Stimulated activated CD4-positive, alpha-beta T cell treated with anti-CD3 and anti-CD28 coated beads, Interleukin-2, amount 100 ng/mL, for 24 hours (primary cell): Measurements from ENCODE around the gene UNK.
"Not testable (repeated sequence)": the region's sequence is repeated elsewhere in the genome, so short reads cannot be mapped to it uniquely, and the experiment has no call there.

ENCODE experiments used
- DNase-seq, 2 donors: peaks; one replicate each; pipeline ENCODE4 v3.0.0-alpha.2; 2020

UNK gene

DNA sequence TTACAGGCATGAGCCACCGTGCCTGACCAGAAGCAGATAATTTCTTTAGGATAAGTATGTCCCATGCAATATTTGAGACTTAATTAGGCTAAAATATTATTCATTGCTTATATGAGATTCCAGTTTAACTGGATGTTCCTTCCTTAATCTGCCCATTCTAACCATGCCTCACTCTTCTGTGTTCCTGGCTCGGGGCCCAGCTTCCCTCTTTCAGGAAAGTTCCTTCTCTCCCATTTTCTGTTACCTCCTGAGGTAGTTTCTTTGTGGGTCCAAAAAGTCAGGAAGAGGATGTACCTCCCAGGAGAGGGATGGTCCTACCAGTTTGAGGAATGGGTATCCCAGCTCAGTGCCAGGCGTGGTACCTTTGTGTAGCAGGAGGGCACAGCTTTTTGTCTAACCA is 23.3 kb downstream of the UNK start:
- no peak for DNase-seq

DNA sequence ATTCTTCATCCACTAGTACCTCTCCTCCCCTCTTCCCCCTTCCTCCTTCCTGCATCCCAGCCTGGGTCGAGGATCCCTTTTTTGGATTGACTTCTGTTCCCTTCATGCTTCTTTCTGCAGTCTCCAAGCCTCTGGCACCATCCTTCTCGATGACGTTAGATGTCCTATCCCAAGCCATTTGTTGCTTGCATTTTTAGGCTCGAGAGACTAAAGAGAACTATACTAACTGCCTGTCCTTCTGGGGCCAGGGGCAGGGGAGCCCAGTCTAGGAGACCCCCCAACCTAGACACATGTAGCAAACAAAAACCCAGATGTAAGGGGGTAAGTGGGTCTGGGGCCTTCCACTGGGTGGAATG is 23.9 kb downstream of the UNK start:
- DNase-seq = no peak

DNA sequence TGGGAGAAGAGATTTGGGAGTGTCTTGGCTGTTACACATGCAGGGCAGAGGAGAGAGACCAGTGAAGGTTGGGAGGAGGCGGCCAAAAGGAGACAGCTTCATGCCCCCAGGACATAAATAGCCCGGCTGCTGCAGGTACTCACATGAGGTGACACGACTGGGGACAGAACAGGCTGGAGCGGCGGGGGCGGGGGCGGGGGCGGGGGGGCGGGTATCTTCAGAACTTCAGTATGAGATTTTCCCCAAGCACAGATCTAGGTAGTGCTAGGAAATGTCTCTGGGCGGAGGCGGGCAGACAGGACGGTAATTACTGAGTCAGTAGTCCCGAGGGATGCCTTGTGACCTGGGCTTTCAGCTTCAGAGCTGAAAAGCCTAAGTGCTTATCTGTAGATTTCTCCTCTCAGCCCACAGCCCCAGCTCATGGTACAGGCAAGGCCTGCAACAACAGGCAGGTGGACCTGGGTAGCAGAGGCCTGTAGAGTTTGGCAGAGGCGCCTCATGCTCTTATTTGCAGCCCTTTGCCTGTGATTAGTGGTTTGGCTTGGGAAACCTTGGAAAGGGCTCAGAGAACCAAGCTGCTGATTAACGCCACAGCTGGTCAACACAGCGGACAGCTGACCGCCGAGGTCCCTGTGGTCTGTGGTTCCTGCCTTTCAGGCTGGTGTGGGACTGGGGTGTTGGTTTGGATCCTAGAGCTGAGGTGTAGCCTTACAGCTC is 24.5 kb downstream of the UNK start:
- DNase-seq = no peak

DNA sequence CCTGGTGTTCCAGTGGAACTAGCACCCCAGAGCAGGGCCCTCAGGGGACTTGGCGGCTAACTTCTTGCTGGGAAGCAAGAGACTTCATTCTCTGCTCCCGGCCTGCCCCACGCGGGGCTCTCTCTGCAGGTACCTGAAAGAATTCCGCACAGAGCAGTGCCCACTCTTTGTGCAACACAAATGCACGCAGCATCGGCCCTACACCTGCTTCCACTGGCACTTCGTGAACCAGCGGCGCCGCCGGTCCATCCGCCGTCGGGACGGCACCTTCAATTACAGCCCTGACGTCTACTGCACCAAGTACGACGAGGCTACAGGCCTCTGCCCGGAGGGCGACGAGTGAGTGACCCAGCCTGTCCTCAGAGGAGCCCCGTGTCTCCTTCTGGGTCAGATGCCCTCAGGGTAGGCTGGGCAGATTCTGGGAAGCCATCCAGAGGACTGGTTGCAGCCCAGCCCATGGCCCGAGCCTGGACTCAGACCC is 25.1 kb downstream of the UNK start:
- DNase-seq = no peak

DNA sequence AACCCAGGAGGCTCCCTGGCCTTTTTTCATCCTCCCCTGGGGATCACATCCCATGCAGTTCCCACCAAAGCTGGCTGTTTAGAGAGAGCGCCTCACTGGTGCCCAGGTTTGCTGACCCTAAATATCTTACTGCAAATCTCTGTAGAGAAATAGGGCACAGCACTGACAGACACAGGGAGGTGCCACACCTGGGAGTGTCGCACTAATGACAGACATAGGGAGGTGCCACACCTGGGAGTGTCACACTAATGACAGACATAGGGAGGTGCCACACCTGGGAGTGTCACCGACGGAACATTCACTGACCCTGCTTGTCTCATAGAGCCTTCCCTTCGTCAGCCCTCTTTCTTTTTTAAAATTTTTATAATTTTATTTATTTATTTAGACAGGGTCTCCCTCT is 25.6 kb downstream of the UNK start:
- DNase-seq = no peak

DNA sequence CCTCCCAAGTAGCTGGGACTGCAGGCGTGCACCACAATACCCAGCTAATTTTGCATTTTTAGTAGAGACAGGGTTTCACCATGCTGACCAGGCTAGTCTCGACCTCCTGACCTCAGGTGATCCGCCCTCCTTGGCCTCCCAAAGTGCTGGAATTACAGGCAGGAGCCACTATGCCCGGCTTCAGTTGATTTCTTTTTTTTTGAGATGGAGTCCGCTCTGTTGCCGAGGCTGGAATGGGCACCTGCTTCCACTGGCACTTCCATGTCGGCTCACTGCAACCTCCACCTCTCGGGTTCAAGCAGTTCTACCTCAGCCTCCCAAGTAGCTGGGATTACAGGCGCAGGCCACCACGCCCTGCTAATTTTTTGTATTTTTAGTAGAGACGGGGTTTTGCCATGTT is 26.1 kb downstream of the UNK start:
- not testable (repeated sequence) for DNase-seq

DNA sequence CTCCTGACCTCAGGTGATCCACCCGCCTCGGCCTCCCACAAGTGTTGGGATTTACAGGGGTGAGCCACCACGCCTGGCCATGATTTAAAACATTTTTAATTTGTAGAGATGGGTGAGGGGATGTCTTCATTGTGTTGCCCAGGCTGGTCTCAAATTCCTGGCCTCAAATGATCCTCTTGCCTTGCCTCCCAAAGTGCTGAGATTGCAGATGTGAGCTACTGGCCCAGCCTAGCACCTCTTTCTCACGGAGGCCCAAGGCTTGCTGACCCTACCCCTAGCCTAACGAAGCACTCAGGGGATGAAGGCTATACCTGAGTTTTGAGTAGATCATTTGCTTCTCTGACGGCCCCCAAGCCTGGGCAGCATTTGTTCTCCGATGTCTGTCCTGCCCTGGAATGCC is 26.6 kb downstream of the UNK start:
- DNase-seq = no peak

DNA sequence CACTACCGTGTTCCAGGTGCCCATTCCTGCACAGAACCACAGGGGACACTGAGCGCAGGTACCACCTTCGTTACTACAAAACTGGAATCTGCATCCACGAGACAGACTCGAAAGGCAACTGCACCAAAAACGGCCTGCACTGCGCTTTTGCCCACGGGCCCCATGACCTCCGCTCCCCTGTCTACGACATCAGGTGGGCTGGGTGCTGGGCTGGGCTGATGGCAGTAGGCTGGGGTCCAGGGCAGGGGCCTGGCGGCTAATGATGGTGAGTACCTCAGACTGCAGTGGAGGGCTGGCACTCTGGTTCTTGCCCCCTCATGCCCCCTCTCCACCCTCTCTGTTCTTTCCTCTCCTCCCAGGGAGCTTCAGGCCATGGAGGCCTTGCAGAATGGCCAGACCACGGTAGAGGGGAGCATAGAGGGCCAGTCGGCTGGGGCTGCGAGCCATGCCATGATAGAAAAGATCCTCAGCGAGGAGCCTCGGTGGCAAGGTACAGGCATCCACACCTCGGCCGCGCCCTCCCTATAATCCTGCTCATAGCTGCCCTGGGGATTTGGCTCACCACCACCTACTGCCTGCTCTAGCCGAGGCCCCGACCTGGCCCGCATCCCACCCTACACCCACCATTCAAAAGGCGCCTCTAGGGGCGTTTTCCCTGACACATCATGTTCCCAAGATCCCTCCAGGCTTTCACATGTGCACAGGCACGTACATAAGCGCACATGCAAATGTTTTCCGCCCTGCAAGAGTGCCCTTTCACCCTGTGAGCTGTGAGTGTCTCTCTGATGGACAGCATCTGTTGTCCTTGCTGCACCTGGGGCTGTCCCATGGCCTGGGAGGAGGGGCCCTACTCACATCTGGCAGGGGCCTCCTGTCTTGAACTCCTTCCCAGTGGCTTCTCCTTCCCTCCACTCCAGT is 27.7 kb downstream of the UNK start:
- no peak for DNase-seq

DNA sequence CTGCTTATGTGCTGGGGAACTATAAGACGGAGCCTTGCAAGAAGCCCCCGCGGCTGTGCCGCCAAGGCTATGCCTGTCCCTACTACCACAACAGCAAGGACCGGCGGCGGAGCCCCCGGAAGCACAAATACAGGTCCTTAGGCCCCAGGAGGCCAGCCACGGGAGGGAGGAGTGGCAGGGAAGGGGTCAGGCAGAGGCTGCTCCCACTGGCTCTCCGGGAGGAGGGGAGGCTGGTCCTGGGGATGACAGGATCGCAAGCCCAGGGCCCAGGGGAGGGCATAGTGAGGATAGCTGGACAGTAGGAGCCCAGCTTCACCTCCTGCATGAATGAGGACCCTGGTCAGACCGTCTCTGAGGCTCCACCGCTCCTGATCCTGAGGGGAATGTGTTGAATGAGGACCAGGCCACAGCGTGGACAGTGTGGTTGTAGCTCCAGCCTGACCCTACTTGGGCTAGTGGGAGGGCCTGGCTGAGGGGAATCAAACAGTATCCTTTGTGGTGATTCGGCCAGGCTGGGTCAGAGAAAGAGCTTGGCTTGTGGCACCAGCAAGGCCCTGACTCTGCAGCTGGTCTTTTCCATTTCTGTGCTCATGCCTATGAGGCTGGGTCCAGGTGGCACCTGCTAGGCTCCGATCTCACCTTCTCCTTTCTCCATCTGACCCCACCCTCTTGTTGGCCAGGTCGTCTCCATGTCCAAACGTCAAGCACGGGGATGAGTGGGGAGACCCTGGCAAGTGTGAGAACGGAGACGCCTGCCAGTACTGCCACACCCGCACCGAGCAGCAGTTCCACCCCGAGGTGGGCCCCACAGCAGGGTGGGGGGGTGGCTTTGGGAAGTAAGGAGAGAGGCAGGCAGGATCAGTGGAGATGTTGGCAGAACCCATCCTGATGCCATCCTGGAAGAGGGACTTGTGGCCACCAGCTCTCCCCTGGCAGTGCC is 28.7 kb downstream of the UNK start:
- no peak for DNase-seq

DNA sequence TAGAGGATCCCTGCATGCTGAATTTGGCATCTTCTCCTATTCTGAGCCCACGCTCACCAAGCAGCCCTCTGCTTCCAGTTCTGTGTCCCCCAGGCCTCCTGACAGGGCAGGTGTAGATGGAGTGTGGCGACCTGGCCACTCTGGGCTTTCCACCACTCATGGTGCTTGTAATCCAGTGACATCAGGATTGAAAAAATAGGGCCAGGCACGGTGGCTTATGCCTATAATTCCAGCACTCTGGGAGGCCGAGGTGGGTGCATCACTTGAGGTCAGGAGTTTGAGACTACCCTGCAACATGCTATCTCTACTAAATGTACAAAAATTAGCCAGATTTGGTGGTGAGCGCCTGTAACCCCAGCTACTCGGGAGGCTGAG is 29.4 kb downstream of the UNK start:
- no peak for DNase-seq

DNA sequence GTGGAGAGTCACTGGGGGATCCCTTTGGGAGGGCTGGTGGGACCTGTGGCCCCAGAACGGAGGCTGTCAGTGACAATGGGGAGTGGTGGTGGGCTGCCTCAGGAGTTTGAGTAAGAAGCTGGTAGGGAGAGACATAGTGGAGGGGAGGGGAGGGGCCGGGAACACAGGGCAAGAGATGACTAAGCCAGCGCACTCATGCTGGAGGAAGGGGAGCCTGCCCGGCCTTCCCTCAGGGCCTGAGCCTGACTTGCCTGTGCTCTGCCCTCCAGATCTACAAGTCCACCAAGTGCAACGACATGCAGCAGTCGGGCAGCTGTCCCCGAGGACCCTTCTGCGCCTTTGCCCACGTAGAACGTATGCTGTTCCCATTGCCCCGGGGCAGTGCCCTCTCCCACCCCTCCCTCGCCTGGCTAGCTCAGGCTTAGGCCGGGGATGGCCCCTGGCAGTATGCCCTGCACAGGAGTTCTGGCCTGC is 30.3 kb downstream of the UNK start:
- no peak for DNase-seq

DNA sequence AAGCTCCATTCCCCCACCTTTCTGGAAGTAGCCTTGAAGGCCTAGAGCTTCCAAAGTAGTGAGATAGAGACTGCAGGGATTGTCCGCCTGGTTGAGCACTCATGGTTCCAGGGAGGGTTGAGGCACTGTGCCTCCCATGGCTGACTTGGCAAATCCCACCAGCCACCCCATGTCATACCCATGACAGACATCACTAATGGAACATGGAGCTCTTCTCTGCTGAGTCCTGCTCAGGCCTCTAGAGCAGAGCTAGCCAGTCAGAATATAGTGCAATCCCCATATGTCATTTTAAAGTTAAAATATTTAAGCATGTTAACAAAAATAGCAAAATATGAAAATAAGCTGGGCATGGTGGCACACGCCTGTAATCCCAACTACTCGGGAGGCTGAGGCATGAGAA is 30.8 kb downstream of the UNK start:
- DNase-seq = no peak

DNA sequence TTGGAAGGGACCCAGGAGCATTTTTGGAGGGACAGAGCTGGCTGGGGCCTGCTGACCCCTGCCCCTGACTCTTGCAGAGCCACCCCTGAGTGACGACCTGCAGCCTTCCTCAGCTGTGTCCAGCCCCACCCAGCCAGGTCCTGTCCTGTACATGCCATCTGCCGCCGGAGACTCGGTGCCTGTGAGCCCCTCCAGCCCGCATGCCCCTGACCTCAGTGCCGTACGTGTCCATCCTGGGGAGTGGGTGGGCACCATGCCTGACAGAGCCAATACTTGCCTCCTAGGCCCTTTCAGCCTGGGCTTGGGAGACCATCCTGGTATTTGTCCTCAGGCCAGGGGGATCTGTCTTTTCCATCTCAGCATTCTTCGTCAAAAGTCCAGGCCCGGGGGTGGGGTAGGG is 32.1 kb downstream of the UNK start:
- DNase-seq = no peak

DNA sequence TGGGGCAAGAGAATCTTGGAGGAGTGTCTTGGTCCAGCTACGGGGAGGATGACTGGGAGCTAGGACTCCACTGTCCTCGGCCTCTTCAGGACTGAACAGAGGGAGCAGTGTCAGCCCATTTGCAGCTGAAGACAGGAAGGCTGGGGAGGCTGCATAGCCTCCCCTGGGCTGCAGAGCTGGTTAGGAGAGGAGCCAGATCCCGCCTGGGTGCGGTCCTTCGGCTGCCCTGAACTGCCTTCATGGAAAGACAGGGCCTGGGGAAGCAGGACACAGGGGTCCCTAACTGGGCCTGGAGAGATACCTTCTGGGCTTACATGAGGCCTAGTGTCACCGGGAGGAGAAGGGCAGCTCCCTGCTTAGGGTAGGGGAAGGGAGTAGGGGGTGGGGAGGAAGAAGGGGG is 33.0 kb downstream of the UNK start:
- DNase-seq = no peak

DNA sequence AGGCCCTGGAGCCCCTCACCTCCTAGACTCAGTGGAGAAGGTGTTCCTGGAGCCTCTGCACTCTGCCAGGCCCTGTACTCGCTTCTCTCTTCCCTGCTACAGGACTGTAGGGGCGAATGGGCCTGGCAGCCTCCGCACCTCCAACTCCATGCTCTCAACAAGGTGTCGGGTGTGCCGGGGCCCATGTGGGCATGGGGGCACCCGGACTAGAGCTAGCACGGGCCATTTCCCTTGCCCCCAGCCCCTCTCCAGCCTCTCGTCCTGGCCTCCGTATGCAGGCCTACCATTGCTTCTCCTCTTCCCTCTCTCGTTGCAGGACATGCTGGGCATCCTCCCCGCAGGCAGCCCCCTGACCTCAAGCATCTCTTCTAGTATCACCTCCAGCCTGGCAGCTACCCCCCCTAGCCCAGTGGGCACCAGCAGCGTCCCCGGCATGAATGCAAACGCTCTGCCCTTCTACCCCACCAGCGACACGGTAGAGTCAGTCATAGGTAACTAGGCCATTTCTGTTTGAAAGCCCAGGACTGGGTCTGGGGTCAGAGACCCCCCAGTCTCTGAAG is 33.8 kb downstream of the UNK start:
- DNase-seq = no peak

DNA sequence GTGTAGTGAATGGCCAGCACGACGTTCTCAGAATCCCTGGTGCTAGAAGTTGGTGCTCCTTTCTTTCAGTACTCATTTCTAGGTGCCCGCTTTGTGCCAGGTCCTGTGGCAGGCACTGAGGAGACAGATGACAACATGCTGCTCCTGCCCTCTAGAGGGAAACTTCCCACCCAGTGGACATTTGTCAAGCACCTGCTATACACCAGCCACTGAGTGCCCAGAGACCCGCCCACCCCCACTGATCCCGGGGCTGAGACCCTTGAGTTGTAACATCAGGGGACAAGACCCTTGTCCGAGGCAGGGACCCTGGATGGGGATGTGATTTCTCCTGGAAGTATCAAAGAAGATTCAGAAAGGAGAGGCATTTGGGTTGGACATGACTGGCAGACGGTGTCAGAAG is 34.5 kb downstream of the UNK start:
- no peak for DNase-seq

DNA sequence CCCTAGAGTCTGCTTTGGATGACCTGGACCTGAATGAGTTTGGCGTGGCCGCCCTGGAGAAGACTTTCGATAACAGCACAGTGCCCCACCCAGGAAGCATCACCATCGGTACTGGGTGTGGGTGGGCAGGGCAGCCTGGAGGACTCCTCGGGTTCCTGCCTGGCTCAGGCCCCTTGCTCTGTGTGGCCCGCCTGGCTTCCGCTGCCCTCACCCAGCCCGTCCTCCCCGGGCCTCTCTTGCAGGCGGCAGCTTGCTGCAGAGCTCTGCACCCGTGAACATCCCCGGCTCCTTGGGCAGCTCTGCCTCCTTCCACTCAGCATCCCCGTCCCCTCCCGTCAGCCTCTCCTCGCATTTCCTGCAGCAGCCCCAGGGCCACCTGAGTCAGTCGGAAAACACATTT is 35.1 kb downstream of the UNK start:
- no peak for DNase-seq

DNA sequence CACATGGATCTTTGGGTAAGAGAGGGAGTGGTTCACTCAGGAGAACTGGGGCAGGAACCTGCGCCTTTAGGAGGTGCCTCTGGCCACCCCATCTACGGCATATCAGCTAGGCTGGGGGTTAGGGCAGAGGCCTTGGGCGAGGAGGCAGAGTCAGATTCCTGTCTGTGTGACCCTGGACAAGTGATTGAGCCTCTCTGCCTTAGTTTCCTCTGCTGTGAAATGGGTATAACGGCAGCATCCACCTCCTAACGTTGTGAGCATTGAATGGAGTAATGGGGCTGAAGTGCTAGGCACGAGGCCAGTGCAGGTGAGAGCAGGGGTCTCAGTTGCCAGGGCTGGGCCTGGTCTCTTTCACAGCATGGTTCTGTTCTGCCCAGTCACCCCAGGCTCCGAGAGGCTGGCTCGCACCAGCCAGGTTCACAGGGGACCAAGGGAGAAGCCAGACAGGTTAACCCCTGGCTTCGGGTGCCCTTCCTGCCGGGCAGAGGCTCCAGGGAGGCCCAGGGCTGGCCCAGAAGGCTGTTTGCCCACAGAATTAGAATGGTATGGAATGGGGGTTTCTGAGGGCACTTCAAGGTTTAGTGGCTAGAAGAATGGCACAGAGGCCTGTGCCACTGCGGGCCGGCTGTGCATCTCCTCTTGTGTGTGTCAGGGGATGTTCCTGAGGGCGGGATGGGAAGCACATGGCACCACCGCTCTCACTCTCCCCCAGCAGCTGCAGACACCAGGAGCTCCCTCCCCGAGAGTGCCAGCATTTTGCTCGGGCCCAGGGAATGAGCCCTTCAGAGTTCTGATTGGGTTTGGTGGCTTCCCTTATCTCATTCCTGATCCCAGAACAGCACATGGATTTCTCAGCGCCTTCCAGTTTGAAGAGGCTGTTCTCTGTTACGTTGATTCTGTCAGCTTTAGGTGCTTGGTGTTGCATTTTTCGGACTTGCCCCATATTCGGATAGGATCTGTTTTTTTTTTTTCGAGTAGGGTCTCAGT is 35.8 kb downstream of the UNK start:
- DNase-seq = no peak

DNA sequence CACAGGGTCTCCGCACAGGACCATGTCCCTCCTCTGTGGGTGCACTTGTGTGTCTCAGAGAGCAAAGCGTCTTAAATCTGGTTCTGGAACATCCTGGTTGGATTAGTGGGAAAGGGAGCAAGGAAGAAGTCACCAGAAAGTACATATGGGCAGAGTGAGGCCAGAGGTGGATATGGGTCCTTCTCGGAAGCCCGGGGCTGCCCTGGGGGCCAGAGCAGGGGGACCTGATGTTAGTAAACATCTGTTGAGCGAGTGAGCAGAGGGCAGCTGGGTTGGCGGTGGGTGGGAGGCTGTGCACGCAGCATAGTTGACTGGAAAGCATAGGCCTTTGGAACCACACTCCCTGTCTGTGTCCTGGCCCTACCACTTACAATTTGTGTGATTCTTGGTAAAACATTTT is 36.9 kb downstream of the UNK start:
- DNase-seq = no peak

DNA sequence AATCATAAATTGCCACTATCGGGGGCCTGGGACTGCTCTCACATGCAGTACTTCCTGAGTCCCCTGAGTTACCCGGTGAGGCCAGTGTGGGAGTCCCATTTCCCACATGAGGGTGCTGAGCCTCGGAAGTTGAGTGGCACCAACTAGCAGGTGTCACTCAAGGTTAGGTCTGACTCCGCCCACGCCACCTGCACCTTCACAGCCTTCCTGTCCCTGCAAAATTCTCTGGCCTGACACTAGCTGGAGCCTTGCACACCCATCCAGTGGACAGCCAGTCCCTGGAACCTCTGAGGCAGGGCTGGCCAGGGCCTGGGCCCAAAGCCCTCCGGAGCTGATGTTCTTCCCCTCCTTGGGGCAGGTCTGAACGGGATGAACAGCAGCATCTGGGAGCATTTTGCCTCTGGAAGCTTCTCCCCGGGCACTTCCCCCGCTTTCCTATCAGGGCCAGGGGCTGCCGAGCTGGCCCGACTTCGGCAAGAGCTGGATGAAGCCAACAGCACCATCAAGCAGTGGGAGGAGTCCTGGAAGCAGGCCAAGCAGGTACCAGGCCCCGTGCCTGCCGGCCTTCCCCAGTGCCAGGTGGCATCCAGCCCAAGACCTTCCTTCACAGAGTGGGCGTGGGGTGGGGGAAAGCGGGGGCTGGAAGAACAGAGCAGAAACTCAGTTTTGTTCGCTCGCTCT is 37.7 kb downstream of the UNK start:
- DNase-seq = peak in 1 of 2 donors; percentile 42

DNA sequence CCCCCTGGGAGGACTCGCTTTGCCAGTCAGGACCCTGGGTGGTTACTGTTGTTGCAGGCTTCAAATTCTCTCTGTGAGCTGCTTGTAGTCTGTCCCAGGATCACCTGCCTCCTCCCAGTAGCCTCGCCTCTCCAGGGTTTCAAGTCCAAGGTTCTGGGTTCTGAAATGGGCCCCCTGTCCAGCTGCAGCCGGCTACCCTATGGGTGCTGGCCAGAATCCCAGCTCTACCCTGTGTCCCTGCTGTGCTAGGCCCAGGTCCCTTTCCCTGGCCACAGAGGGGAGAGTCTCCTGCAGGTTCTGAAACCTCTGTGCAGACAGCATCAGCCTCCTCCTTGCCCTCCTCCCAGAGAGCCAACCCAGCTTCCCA is 38.2 kb downstream of the UNK start:
- DNase-seq = no peak
